GM06990 (cell line): ENCODE data around the gene FAT3.

ENCODE experiments used
- DNase-seq: peaks from one replicate; pipeline ENCODE4 v3.0.0-alpha.2; 2011; ENCODE audit not compliant: insufficient read length; ENCODE audit errors: extremely low read depth
- H3K27me3 ChIP-seq: replicated peaks from 2 replicates; pipeline ENCODE4 v1.6.0; 2011; ENCODE audit warnings: low read length; ENCODE audit not compliant: control insufficient read depth, insufficient read depth
- H3K36me3 ChIP-seq: 2 replicates; pipeline ENCODE4 v1.5.1; 2011; ENCODE audit warnings: low read length; ENCODE audit not compliant: control insufficient read depth, insufficient read depth
- H3K4me3 ChIP-seq: replicated peaks from 2 replicates; pipeline ENCODE4 v1.5.1; 2011; ENCODE audit warnings: low read depth, mild to moderate bottlenecking, control low read depth, low read length
- CTCF ChIP-seq: IDR thresholded peaks from 2 replicates; pipeline ENCODE4 v1.5.1; 2011; ENCODE audit warnings: low read length, control low read depth, mild to moderate bottlenecking, inconsistent platforms; ENCODE audit not compliant: insufficient read depth, poor library complexity, severe bottlenecking

FAT3 gene

DNA sequence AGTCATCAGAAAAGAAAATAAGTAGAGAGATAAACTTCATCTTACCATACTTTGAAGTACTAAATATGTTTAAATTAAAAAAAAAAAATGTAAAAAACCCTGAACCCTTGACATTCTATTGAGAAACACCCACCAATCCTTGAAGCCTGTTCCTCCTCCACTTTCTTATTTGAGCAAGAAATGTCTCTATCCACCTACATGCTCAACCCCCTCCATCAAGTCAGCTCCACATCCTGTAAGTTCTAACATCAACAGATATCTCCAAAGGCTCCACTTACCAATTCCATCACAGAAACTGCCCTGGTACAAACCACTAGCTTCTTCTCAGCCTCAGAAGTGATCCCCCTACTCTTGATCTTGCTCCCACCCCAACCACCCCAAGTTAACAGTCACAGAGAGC is 32.5 kb upstream of the FAT3 start:
- no peak for TF ChIP-seq CTCF
- Histone ChIP-seq H3K4me3 (no peak overlapping the region), H3K36me3 (no peaks in the 10 kb centered on the region), H3K27me3 (no peaks in the 10 kb centered on the region)
- no peak for DNase-seq

- no peak for DNase-seq
- no peak overlapping the region for H3K4me3 ChIP-seq
- H3K27me3 ChIP-seq, result no peaks in the 10 kb centered on the region
- TF ChIP-seq CTCF, result no peak
- no peaks in the 10 kb centered on the region for H3K36me3 ChIP-seq
Observed at GRCh38 chr11:92198268-92198667, 26.4 kb upstream of the FAT3 start.

- no peak for DNase-seq
- H3K36me3 ChIP-seq, result no peaks in the 10 kb centered on the region
Observed at GRCh38 chr11:92199991-92200390, 24.6 kb upstream of the FAT3 start.

DNA sequence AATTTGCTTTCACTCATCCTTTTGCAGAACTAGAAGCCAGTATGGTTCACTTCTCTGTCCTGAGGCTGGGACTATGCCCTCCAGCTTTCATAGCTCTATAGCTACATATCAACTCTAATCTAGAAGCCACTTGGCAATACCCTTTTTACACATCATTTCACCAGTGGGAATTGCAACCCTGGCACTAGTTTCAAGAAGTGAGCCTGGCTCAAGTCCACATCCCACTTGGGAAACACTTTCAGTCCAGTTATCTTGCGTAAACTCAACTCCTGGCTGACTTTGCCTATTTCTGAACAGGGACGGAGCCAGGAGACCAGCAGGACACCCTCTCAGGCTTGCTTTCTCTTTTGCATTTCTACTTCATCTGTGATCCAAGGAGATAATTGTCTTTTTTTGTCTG is 19.9 kb upstream of the FAT3 start:
- Histone ChIP-seq H3K4me3 (no peak overlapping the region), H3K27me3 (no peaks in the 10 kb centered on the region), H3K36me3 (no peaks in the 10 kb centered on the region)
- TF ChIP-seq CTCF, result no peak
- DNase-seq, result no peak

More at GRCh38 chr11:92199991-92200390, 24.6 kb upstream of the FAT3 start:
- TF ChIP-seq CTCF, result no peak
- Histone ChIP-seq H3K4me3 (no peak overlapping the region), H3K27me3 (no peaks in the 10 kb centered on the region)

- Histone ChIP-seq H3K36me3 (no peaks in the 10 kb centered on the region), H3K27me3 (no peaks in the 10 kb centered on the region), H3K4me3 (no peak overlapping the region)
- DNase-seq, result no peak
- TF ChIP-seq CTCF, result no peak
Observed at GRCh38 chr11:92206441-92206840, 18.2 kb upstream of the FAT3 start.

- Histone ChIP-seq H3K4me3 (no peak overlapping the region), H3K27me3 (no peaks in the 10 kb centered on the region), H3K36me3 (no peaks in the 10 kb centered on the region)
- DNase-seq, result no peak
- TF ChIP-seq CTCF, result no peak
Observed at GRCh38 chr11:92211576-92212167, 12.9 kb upstream of the FAT3 start.
